Loucy (cell line): Measurements from ENCODE around the gene MBTPS2.
"Not testable (repeated sequence)": the region's sequence is repeated elsewhere in the genome, so short reads cannot be mapped to it uniquely, and the experiment has no call there.

Experiments
- H2AFZ ChIP-seq: fragments of 200-600 bp; sonication (generic); 2 replicates; pipeline ENCODE4 v1.6.0; 2016; ENCODE audit warnings: antibody characterized with exemption, mild to moderate bottlenecking, low read length, moderate library complexity
- H3F3A ChIP-seq: fragments of 200-600 bp; 2 replicates; pipeline ENCODE4 v1.6.0; 2016; ENCODE audit warnings: antibody characterized with exemption, low read depth, mild to moderate bottlenecking
- H3K27me3 ChIP-seq: fragments of 200-600 bp; sonication (generic); 2 replicates; pipeline ENCODE4 v1.6.1; 2014; ENCODE audit warnings: low read length, mild to moderate bottlenecking; ENCODE audit not compliant: insufficient read depth, poor library complexity, severe bottlenecking
- H3K36me3 ChIP-seq: fragments of 200-600 bp; sonication (generic); 2 replicates; pipeline ENCODE4 v1.6.1; 2016; ENCODE audit warnings: low read length; ENCODE audit not compliant: insufficient read depth
- H3K4me1 ChIP-seq: fragments of 200-600 bp; sonication (generic); 2 replicates; pipeline ENCODE4 v1.5.1; 2014; ENCODE audit warnings: low read length, mild to moderate bottlenecking; ENCODE audit not compliant: insufficient read depth, poor library complexity, severe bottlenecking
- H3K4me2 ChIP-seq: fragments of 200-600 bp; sonication (generic); 2 replicates; pipeline ENCODE4 v1.6.0; 2014; ENCODE audit warnings: antibody characterized with exemption, low read length, low read depth, mild to moderate bottlenecking; ENCODE audit not compliant: poor library complexity, severe bottlenecking
- H3K4me3 ChIP-seq: fragments of 200-600 bp; sonication (generic); 2 replicates; pipeline ENCODE4 v1.5.1; 2014; ENCODE audit warnings: low read length, mild to moderate bottlenecking, mixed read lengths; ENCODE audit not compliant: poor library complexity, severe bottlenecking
- H3K79me2 ChIP-seq: fragments of 200-600 bp; sonication (generic); 2 replicates; pipeline ENCODE4 v1.6.1; 2014; ENCODE audit warnings: low read length; ENCODE audit not compliant: insufficient read depth
- H3K9ac ChIP-seq: fragments of 200-600 bp; sonication (generic); 2 replicates; pipeline ENCODE4 v1.6.0; 2014; ENCODE audit warnings: mild to moderate bottlenecking, low read depth, low read length, moderate library complexity; ENCODE audit not compliant: poor library complexity, severe bottlenecking
- H3K9me2 ChIP-seq: fragments of 200-600 bp; sonication (generic); replicated peaks from 2 replicates; pipeline ENCODE4 v1.6.1; 2016; ENCODE audit warnings: low read depth, low read length, mixed read lengths
- H3K9me3 ChIP-seq: fragments of 200-600 bp; sonication (generic); 2 replicates; pipeline ENCODE4 v1.6.1; 2014; ENCODE audit warnings: mild to moderate bottlenecking, antibody characterized with exemption, low read length, low read depth; ENCODE audit not compliant: insufficient read depth
- H4K20me1 ChIP-seq: fragments of 200-600 bp; sonication (generic); 2 replicates; pipeline ENCODE4 v1.6.0; 2014; ENCODE audit warnings: antibody characterized with exemption, low read length, mild to moderate bottlenecking; ENCODE audit not compliant: insufficient read depth, poor library complexity, severe bottlenecking
- CTCF ChIP-seq: fragments of 200-600 bp; sonication (generic); conservative IDR thresholded peaks from 2 replicates; pipeline ENCODE4 v1.5.1; 2014; ENCODE audit warnings: mild to moderate bottlenecking, antibody characterized with exemption, low read length
- EZH2phosphoT487 ChIP-seq: fragments of 200-600 bp; IDR thresholded peaks from 2 replicates; pipeline ENCODE4 v1.6.1; 2018; ENCODE audit warnings: antibody characterized with exemption, mild to moderate bottlenecking, moderate library complexity, borderline replicate concordance

MBTPS2 gene

GRCh38 chrX:21813612-21814368 lies 25.6 kb upstream of the MBTPS2 start:
- Histone ChIP-seq H3K9me3 (no peaks in the 10 kb centered on the region), H3K36me3 (no peaks in the 10 kb centered on the region), H3K4me1 (no peaks in the 10 kb centered on the region), H3F3A (no peaks in the 10 kb centered on the region), H3K4me2 (no peak overlapping the region), H4K20me1 (no peaks in the 10 kb centered on the region), H3K27me3 (no peaks in the 10 kb centered on the region), H3K79me2 (no peaks in the 10 kb centered on the region), H3K9ac (no peak overlapping the region), H3K9me2 (no peaks in the 10 kb centered on the region), H2AFZ (no peak overlapping the region), H3K4me3 (no peak overlapping the region)
- TF ChIP-seq EZH2phosphoT487: no peak
- no peak for TF ChIP-seq CTCF

GRCh38 chrX:21816136-21816535 lies 23.3 kb upstream of the MBTPS2 start:
- Histone ChIP-seq H2AFZ (no peak overlapping the region), H3K79me2 (no peaks in the 10 kb centered on the region), H4K20me1 (no peaks in the 10 kb centered on the region), H3K27me3 (no peaks in the 10 kb centered on the region), H3K9me2 (no peaks in the 10 kb centered on the region), H3K36me3 (no peaks in the 10 kb centered on the region), H3K9me3 (no peaks in the 10 kb centered on the region), H3K9ac (no peak overlapping the region), H3F3A (no peaks in the 10 kb centered on the region), H3K4me2 (no peak overlapping the region), H3K4me1 (no peaks in the 10 kb centered on the region), H3K4me3 (no peak overlapping the region)
- no peak for TF ChIP-seq CTCF
- no peak for TF ChIP-seq EZH2phosphoT487

- H3K9me3 ChIP-seq, H3K4me3 ChIP-seq, H3K79me2 ChIP-seq, H4K20me1 ChIP-seq, H3K9ac ChIP-seq, H3F3A ChIP-seq, H3K4me1 ChIP-seq, H3K9me2 ChIP-seq, H3K4me2 ChIP-seq, H3K36me3 ChIP-seq, H3K27me3 ChIP-seq, H2AFZ ChIP-seq: not testable (repeated sequence)
Observed at GRCh38 chrX:21820170-21820569, 19.2 kb upstream of the MBTPS2 start.

- no peak overlapping the region for H2AFZ ChIP-seq
- H3K9ac ChIP-seq: no peak overlapping the region
- no peak for TF ChIP-seq CTCF
- no peak for TF ChIP-seq EZH2phosphoT487
- H4K20me1 ChIP-seq: no peaks in the 10 kb centered on the region
- H3K36me3 ChIP-seq: no peaks in the 10 kb centered on the region
- no peaks in the 10 kb centered on the region for H3K9me2 ChIP-seq
- H3K79me2 ChIP-seq: no peaks in the 10 kb centered on the region
- no peaks in the 10 kb centered on the region for H3K9me3 ChIP-seq
- no peaks in the 10 kb centered on the region for H3K4me1 ChIP-seq
- H3F3A ChIP-seq: no peaks in the 10 kb centered on the region
- H3K27me3 ChIP-seq: no peaks in the 10 kb centered on the region
- no peak overlapping the region for H3K4me2 ChIP-seq
- H3K4me3 ChIP-seq: no peak overlapping the region
Observed at GRCh38 chrX:21821875-21822274, 17.5 kb upstream of the MBTPS2 start.
